PC-3 (cell line): ENCODE results near the gene CNNM1.

Experiments
- EZH2 ChIP-seq: fragments of 300-600 bp; sonication (generic); IDR thresholded peaks from one replicate; pipeline ENCODE4 v1.6.1; 2017; ENCODE audit warnings: antibody characterized with exemption, mild to moderate bottlenecking, low read length; ENCODE audit not compliant: unreplicated experiment
- EZH2phosphoT487 ChIP-seq: fragments of 300-600 bp; sonication (generic); IDR thresholded peaks from 2 replicates; pipeline ENCODE4 v1.6.1; 2018; ENCODE audit warnings: mild to moderate bottlenecking, antibody characterized with exemption, low read length, borderline replicate concordance

- TF ChIP-seq EZH2phosphoT487 (no peak), EZH2 (no peak)
Measured at GRCh38 chr10:99366666-99367065, 37.5 kb downstream of the CNNM1 start.
